ENCODE results near the gene TMEM131L.

TMEM131L gene

GRCh38 chr4:153532636-153533035 lies 66.5 kb downstream of the TMEM131L start:
- DNase-seq (ENCODE audit: extremely low spot score): no peak
- POLR2A ChIA-PET: no interaction called here
- CTCF ChIA-PET: interaction anchor here (0.8 to 5.5 kb wide), 6 partner anchors 9 to 100 kb away, joined by 3 to 33 read pairs (median 6); no protein-coding TSS in a partner anchor
- TF ChIP-seq, protein P1, sequence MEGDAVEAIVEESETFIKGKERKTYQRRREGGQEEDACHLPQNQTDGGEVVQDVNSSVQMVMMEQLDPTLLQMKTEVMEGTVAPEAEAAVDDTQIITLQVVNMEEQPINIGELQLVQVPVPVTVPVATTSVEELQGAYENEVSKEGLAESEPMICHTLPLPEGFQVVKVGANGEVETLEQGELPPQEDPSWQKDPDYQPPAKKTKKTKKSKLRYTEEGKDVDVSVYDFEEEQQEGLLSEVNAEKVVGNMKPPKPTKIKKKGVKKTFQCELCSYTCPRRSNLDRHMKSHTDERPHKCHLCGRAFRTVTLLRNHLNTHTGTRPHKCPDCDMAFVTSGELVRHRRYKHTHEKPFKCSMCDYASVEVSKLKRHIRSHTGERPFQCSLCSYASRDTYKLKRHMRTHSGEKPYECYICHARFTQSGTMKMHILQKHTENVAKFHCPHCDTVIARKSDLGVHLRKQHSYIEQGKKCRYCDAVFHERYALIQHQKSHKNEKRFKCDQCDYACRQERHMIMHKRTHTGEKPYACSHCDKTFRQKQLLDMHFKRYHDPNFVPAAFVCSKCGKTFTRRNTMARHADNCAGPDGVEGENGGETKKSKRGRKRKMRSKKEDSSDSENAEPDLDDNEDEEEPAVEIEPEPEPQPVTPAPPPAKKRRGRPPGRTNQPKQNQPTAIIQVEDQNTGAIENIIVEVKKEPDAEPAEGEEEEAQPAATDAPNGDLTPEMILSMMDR (IDR thresholded peaks at IDR 0.05; ENCODE audit: control extremely low read depth, extremely low read depth, low read depth, missing control alignments): no peak

- TF ChIP-seq, protein P1 (IDR thresholded peaks at IDR 0.05; ENCODE audit: control extremely low read depth, extremely low read depth, low read depth, missing control alignments): no peak
- DNase-seq (ENCODE audit: extremely low spot score): no peak
- CTCF ChIA-PET: interaction anchor here (1.1 to 5.5 kb wide), 3 partner anchors 9 to 15 kb away, joined by 3 to 33 read pairs (median 4); no protein-coding TSS in a partner anchor
- POLR2A ChIA-PET: no interaction called here
Measured at GRCh38 chr4:153533387-153533786, 67.2 kb downstream of the TMEM131L start.

- CTCF ChIA-PET: interaction anchor here (1.1 to 5.5 kb wide), 11 partner anchors 8 to 190 kb away, joined by 3 to 33 read pairs (median 4); no protein-coding TSS in a partner anchor
- no peak for DNase-seq (ENCODE audit: extremely low spot score)
- POLR2A ChIA-PET: no interaction called here
- TF ChIP-seq, protein P1 (IDR thresholded peaks at IDR 0.05; ENCODE audit: control extremely low read depth, extremely low read depth, low read depth, missing control alignments): no peak
Measured at GRCh38 chr4:153534792-153535629, 68.9 kb downstream of the TMEM131L start.

DNA sequence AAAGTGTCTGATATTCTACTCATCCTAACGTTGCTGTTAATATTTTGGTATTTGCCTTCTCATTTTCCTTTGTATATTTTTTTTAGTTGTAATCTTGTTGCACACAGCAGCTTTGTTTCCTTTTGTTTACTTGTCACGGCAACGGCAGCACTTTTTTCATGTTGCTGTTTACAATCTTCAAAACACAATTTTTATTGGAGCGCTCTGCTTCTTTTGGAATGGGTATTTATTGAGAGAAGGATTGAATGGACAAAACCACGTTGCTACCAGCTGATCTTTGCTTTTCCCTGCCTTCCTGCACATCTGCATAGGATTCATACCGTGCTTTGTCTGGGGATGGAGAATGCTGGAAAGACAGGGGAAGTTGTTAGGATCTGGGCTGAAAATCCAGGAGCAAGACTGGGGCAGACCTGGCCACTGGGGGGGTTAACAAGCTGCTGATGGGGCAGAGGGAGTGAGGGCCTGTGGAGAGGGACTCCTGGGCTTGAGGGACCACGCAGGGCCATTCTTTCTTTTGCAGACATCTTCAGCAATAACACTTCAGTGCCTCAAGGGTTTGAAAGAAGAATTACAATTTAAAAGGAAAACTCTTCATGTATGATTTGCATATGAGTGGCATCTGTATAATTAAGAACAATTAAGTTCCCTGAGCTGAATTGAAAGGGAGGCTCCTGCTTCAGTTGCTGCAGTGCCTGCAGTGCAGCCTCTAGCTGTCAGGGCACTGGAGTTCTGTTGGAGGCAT lies 69.8 kb downstream of the TMEM131L start:
- ChIA-PET CTCF (interaction anchor here (1.1 to 2.1 kb wide), 10 partner anchors 9 to 190 kb away, joined by 3 to 8 read pairs (median 4); no protein-coding TSS in a partner anchor), POLR2A (interaction anchor here (0.5 kb wide), 1 partner anchor 12 kb away, joined by 9 read pairs; no protein-coding TSS in a partner anchor)
- DNase-seq (ENCODE audit: extremely low spot score): no peak
- TF ChIP-seq, protein P1 (IDR thresholded peaks at IDR 0.05; ENCODE audit: control extremely low read depth, extremely low read depth, low read depth, missing control alignments): no peak

- POLR2A ChIA-PET: no interaction called here
- DNase-seq (ENCODE audit: extremely low spot score): no peak
- CTCF ChIA-PET: no interaction called here
- TF ChIP-seq, protein P1 (IDR thresholded peaks at IDR 0.05; ENCODE audit: control extremely low read depth, extremely low read depth, low read depth, missing control alignments): no peak
Measured at GRCh38 chr4:153537493-153537960, 71.4 kb downstream of the TMEM131L start.

All from GM10248 (cell line).